ENCODE data around the gene ANKMY1.
A peak's percentile ranks its signal among the peaks of the same experiment; 100 is the strongest.
"Not testable (repeated sequence)": the region's sequence is repeated elsewhere in the genome, so short reads cannot be mapped to it uniquely, and the experiment has no call there.

Gene ANKMY1

DNA sequence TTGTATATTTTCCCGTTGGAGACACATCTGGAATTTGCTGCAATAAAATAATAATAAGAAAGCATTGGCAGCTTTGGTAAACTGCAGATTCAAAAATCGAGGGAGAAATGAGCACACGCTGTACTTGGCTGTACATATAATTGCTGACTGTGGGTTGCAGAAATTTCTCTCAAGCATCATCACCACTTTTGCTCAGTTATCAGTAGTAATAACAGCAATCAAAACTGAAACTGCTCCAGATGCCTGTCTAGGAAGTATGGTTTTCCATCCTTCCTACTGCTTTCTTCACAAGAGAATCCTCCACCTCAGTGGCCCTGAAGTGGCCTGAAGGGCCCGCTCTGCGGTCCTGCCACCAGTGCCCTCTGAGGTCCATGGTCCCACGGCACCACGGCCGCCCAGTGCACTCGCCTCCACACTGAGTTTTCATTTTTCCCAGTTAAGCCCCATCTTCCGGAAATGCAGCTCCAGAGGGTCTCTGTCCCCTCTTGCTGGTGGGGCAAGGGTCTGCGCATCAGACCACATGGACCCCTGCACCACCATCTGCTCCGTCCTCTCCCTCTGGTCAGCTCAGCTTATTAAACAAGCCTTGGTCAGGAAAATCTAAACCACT lies 6.3 kb upstream of the ANKMY1 start:
- DNase-seq (ENCODE audit: extremely low read depth, low read depth) = no peak
- no peak overlapping the region for H3K4me3 ChIP-seq (replicated peaks; ENCODE audit: low read depth, low read length)
- TF ChIP-seq, protein P1, sequence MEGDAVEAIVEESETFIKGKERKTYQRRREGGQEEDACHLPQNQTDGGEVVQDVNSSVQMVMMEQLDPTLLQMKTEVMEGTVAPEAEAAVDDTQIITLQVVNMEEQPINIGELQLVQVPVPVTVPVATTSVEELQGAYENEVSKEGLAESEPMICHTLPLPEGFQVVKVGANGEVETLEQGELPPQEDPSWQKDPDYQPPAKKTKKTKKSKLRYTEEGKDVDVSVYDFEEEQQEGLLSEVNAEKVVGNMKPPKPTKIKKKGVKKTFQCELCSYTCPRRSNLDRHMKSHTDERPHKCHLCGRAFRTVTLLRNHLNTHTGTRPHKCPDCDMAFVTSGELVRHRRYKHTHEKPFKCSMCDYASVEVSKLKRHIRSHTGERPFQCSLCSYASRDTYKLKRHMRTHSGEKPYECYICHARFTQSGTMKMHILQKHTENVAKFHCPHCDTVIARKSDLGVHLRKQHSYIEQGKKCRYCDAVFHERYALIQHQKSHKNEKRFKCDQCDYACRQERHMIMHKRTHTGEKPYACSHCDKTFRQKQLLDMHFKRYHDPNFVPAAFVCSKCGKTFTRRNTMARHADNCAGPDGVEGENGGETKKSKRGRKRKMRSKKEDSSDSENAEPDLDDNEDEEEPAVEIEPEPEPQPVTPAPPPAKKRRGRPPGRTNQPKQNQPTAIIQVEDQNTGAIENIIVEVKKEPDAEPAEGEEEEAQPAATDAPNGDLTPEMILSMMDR (IDR thresholded peaks at IDR 0.05; ENCODE audit: low read depth, low read length, missing control alignments) = no peak

DNA sequence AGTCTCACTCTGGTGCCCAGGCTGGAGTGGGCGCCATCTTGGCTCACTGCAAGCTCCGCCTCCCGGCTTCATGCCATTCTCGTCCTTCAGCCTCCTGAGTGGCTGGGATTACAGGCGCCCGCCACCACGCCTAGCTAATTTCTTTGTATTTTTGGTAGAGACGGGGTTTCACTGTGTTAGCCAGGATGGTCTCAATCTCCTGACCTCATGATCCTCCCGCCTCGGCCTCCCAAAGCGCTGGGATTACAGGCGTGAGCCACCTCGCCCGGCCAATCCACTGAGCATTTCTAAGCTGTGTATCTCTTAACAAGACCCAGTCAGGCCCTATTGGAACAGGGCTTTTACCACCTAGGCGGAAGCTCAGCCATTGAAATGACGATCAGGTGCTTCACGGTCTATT lies 5.4 kb upstream of the ANKMY1 start:
- H3K4me3 ChIP-seq (replicated peaks; ENCODE audit: low read depth, low read length); DNase-seq (ENCODE audit: extremely low read depth, low read depth): not testable (repeated sequence)

DNA sequence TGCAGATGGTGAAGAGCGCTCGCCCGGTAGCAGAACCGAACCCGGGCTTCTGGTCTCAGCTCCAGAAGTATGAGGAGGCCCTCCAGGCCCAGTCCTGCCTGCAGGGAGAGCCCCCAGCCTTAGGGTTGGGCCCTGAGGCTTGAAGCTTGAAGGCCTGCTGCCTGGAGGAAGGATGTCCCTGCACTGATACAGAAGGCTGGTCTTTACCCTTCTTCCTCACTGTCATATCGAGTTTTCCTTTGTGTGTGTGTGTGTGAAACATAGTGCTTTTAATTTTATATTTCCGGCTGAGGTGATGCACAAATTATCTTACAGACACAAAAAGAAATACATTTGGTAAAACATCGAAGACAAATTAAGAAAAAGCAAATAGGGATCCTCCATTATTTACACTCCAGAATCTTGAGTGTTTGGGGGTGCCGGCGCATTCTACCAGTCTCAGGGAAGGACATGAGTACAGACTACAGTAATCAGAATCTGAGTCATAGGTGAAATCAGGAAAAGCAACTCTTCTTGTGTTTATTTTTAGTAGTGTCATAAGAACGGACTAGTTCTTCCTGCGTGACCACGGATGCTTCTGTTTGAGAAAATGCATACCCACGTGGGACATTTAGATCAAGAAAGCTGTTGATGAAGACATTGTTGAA lies 3.7 kb upstream of the ANKMY1 start:
- peak overlapping the region; percentile 76 for H3K4me3 ChIP-seq (replicated peaks; ENCODE audit: low read depth, low read length)
- DNase-seq (ENCODE audit: extremely low read depth, low read depth) = no peak
- TF ChIP-seq, protein P1 (IDR thresholded peaks at IDR 0.05; ENCODE audit: low read depth, low read length, missing control alignments) = no peak

DNA sequence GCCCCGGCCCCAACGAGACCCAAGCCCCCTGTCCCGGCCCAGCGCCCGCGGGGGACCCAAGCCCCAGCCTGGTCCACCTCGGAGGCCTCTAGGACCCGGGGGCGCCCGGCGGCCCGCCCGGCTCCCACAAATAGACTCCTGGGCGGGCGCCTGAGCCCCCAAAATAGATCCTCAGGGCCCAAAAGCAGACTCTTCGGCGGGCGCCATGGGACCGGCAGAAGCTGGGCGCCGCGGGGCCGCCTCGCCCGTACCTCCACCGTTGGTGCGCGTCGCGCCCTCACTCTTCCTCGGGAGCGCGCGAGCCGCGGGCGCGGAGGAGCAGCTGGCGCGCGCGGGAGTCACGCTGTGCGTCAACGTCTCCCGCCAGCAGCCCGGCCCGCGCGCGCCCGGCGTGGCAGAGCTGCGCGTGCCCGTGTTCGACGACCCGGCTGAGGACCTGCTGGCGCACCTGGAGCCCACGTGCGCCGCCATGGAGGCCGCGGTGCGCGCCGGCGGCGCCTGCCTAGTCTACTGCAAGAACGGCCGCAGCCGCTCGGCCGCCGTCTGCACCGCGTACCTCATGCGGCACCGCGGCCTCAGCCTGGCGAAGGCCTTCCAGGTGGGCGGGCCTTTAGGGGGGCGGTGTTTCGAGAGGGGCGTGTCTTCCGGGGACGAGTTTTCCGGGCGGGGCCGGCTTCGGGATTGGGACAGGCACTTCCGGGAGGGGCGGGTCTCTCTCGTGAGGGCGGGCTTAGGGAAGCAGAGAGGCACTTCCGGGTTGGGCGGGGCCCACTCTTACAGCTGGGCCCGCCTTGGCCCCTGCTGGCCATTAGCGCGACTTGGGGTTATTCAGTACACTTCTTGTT lies 2.9 kb upstream of the ANKMY1 start:
- peak; percentile 87 for DNase-seq (ENCODE audit: extremely low read depth, low read depth)
- TF ChIP-seq, protein P1 (IDR thresholded peaks at IDR 0.05; ENCODE audit: low read depth, low read length, missing control alignments) = no peak
- peak overlapping the region; percentile 76 for H3K4me3 ChIP-seq (replicated peaks; ENCODE audit: low read depth, low read length)

DNA sequence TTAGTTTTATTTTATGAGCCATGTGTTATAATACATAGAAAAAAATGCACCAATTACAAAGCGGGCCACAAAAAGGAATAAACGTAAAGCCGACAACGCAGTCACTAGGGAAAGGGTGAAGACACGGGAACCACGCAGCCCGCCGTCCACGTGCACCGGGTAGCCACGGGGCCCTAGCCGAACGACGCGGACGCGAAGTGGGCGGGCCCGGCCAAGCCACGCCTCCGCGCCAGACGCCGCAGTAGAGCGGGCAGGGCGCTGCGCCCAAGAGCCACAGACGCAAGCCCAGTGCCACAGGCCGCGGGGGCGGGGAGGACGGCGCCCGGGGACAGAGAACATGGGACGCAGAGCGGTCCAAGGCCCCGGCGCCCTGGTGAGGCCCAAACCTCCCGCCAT lies 2.3 kb upstream of the ANKMY1 start, which contains the start of gene DUSP28:
DUSP28 (plus strand) TSS at position 274 of the 396 bp plus-strand sequence. CDS start 328 bp downstream, outside the sequence.
- DNase-seq (ENCODE audit: extremely low read depth, low read depth) = peak; percentile 54
- TF ChIP-seq, protein P1 (IDR thresholded peaks at IDR 0.05; ENCODE audit: low read depth, low read length, missing control alignments) = no peak
- H3K4me3 ChIP-seq (replicated peaks; ENCODE audit: low read depth, low read length) = peak within 1 kb of the TSS; percentile 76

DNA sequence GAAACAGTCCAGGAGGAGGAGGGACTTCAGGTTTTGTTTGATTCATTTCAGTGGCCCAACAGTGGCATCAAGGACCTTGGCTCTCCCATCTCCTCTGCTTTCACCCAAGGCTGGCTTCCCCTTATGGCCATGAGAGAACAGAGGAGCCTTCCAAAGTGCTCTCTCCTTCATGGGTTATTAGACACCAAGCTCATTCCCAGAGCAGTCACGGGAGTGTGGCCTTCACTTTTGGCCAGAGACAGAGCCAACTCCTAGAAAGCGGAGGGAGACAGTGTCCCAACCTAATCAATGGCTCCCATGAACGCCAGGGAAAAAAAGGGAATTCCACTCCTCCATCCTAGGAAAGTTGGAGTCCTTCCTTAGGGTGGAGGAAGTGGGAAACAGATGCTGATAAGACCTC lies 1.5 kb upstream of the ANKMY1 start:
- DNase-seq (ENCODE audit: extremely low read depth, low read depth) = no peak
- H3K4me3 ChIP-seq (replicated peaks; ENCODE audit: low read depth, low read length) = peak overlapping the region; percentile 76
- TF ChIP-seq, protein P1 (IDR thresholded peaks at IDR 0.05; ENCODE audit: low read depth, low read length, missing control alignments) = no peak

DNA sequence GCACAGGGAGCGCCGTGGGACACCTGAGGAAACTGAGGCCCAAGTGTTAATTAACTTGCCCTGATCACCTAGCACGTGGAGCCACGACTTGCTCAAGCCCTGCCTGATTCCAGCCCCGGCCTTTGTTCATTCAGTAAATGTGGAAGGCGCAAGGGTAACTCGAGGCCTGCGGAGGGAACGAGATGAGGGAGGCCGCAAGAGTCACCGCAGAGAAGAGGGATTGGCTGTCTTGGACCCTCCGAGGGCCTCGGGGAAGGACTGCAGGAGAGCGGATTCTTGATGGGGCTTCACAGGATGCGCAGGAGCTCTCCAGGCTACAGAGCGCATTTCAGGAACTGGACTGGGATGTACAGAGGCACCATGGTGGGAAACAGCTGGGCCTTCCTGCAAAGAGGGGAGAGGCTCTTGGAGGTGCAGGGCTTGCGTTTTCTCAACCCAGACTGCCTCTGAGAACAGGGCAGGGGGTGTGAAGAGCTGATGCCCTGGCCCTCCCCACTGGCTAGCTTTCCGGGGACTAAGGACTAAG lies 511 bp upstream of the ANKMY1 start:
- TF ChIP-seq, protein P1 (IDR thresholded peaks at IDR 0.05; ENCODE audit: low read depth, low read length, missing control alignments) = no peak
- DNase-seq (ENCODE audit: extremely low read depth, low read depth) = no peak
- H3K4me3 ChIP-seq (replicated peaks; ENCODE audit: low read depth, low read length) = peak overlapping the region; percentile 46
